Tibial nerve (tissue), 4 donors: ENCODE data around the gene SLCO4C1. TPM values are rescaled to one million over a fixed set of nuclear protein-coding genes. Genes with fewer than 3 reads are reported as not detected.

ENCODE experiments used
- DNase-seq, 2 donors: peaks; one replicate each; pipeline ENCODE4 v3.0.0-alpha.2; 2019; ENCODE audit warnings: low spot score in 2 of 2
- H3K27ac ChIP-seq, 4 donors: fragments of 200-600 bp; sonication (generic) in 3 of 4; one replicate each; pipeline ENCODE4 v1.5.1; 2017 to 2019; ENCODE audit warnings: mild to moderate bottlenecking in 1 of 4
- H3K27me3 ChIP-seq, 2 donors: fragments of 200-600 bp; sonication (generic) in 1 of 2; one replicate each; pipeline versions ENCODE4 v1.5.1 to v1.6.0; 2017 to 2019
- H3K36me3 ChIP-seq, 3 donors: fragments of 200-600 bp; sonication (generic); one replicate each; pipeline ENCODE4 v1.5.1; 2018 to 2019
- H3K4me1 ChIP-seq, 4 donors: fragments of 200-600 bp; sonication (generic) in 3 of 4; one replicate each; pipeline ENCODE4 v1.5.1; 2017 to 2019
- H3K4me3 ChIP-seq, 4 donors: fragments of 200-600 bp; sonication (generic) in 3 of 4; one replicate each; pipeline ENCODE4 v1.5.1; 2017 to 2019; ENCODE audit warnings: mild to moderate bottlenecking in 1 of 4, moderate library complexity in 1 of 4
- H3K9me3 ChIP-seq, 4 donors: fragments of 200-600 bp; sonication (generic) in 3 of 4; one replicate each; pipeline ENCODE4 v1.5.1; 2017 to 2019
- CTCF ChIP-seq, 5 experiments: fragments of 200-600 bp in 3 of 5; fragments of 450-650 bp in 2 of 5; sonication (generic) in 3 of 5; IDR thresholded peaks; one replicate each; pipeline ENCODE4 v1.5.1; 2016 to 2019; ENCODE audit warnings: antibody characterized with exemption in 5 of 5, mild to moderate bottlenecking in 3 of 5, moderate library complexity in 2 of 5
- EP300 ChIP-seq, 2 donors: sonication (generic); formaldehyde crosslinking; IDR thresholded peaks; one replicate each; pipeline ENCODE4 v1.6.1; 2017; ENCODE audit warnings: antibody characterized with exemption in 2 of 2, mild to moderate bottlenecking in 1 of 2
- POLR2A ChIP-seq, 2 donors: fragments of 450-650 bp; IDR thresholded peaks; one replicate each; pipeline ENCODE4 v1.6.1; 2017; ENCODE audit warnings: antibody characterized with exemption in 2 of 2, mild to moderate bottlenecking in 2 of 2, moderate library complexity in 2 of 2
- WGBS, 2 donors: methylation state at CpG; one replicate each; pipeline ENCODE4 v1.1.5; 2018; 5-methylcytosine and 5-hydroxymethylcytosine counted together
- total RNA-seq, 4 donors: library from RNA; depleted of rRNA; stranded (reverse); fragments of >200 nt; gene quantifications; one replicate each; pipeline ENCODE4 v1.1.0, GENCODE V29; 2016

The SLCO4C1 gene
- total RNA-seq, 4 donors from 2014 or later, result not detected

- no peaks in the 10 kb centered on the region for H3K27me3 ChIP-seq
- no peak for DNase-seq
- 54 to 62% methylated on average over 3 of the region's 3 CpGs for WGBS, 2 donors
- H3K4me3 ChIP-seq, result no peak overlapping the region
- TF ChIP-seq CTCF (IDR thresholded peaks at IDR 0.05) (no peak), POLR2A (IDR thresholded peaks at IDR 0.05) (no peak), EP300 (IDR thresholded peaks at IDR 0.05) (no peak)
- H3K27ac ChIP-seq, result no peak overlapping the region
- no peaks in the 10 kb centered on the region for H3K4me1 ChIP-seq
- H3K36me3 ChIP-seq, result no peaks in the 10 kb centered on the region
- H3K9me3 ChIP-seq, result peaks cover 0 to 13% (median 0%) of the 10 kb centered on the region in 4 donors
These were observed 24.3 kb downstream of the SLCO4C1 start for GRCh38 chr5:102271759-102272158.

GRCh38 chr5:102270036-102270435, 26.0 kb downstream of the SLCO4C1 start:
- no peak for DNase-seq

DNA sequence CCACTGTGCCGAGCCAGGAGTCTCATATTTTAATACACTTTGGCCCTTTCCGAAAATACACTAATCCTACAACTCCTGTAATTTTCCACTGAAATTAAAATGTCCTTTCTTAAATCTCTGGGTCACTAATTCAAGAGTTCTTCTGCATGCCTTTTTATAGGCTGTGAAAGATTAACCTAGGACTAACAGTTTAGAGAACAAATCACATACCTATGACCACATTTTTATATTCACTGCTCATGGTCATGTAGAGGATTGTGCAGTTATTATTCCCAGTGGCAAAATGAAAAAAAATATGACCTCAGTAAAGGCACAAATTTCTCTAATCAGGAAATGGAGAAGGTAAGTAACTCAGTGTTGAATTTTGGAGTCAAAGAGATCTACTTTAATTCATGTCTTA, 33.4 kb downstream of the SLCO4C1 start:
- no peaks in the 10 kb centered on the region for H3K36me3 ChIP-seq
- WGBS, 2 donors, result 82 to 89% methylated on average over 2 of the region's 2 CpGs
- no peak for DNase-seq
- no peaks in the 10 kb centered on the region for H3K4me1 ChIP-seq
- H3K27ac ChIP-seq, result no peak overlapping the region
- no peaks in the 10 kb centered on the region for H3K27me3 ChIP-seq
- TF ChIP-seq CTCF (IDR thresholded peaks at IDR 0.05) (no peak), POLR2A (IDR thresholded peaks at IDR 0.05) (no peak), EP300 (IDR thresholded peaks at IDR 0.05) (no peak)
- no peak overlapping the region for H3K4me3 ChIP-seq
- H3K9me3 ChIP-seq, result no peaks in the 10 kb centered on the region

More at GRCh38 chr5:102270036-102270435, 26.0 kb downstream of the SLCO4C1 start:
- H3K4me3 ChIP-seq, result no peak overlapping the region
- no peaks in the 10 kb centered on the region for H3K36me3 ChIP-seq
- peaks cover 0 to 13% (median 0%) of the 10 kb centered on the region in 4 donors for H3K9me3 ChIP-seq
- H3K4me1 ChIP-seq, result no peaks in the 10 kb centered on the region
- H3K27me3 ChIP-seq, result no peaks in the 10 kb centered on the region
- TF ChIP-seq CTCF (IDR thresholded peaks at IDR 0.05) (no peak), EP300 (IDR thresholded peaks at IDR 0.05) (no peak), POLR2A (IDR thresholded peaks at IDR 0.05) (no peak)
- H3K27ac ChIP-seq, result no peak overlapping the region

GRCh38 chr5:102249381-102249780, 46.7 kb downstream of the SLCO4C1 start:
- Histone ChIP-seq H3K4me1 (no peaks in the 10 kb centered on the region), H3K36me3 (no peaks in the 10 kb centered on the region), H3K9me3 (no peaks in the 10 kb centered on the region), H3K4me3 (no peak overlapping the region), H3K27me3 (no peaks in the 10 kb centered on the region), H3K27ac (no peak overlapping the region)
- no peak for DNase-seq
- WGBS, 2 donors, result 70 to 80% methylated on average over 3 of the region's 3 CpGs
- TF ChIP-seq EP300 (IDR thresholded peaks at IDR 0.05) (no peak), POLR2A (IDR thresholded peaks at IDR 0.05) (no peak), CTCF (IDR thresholded peaks at IDR 0.05) (no peak)

DNA sequence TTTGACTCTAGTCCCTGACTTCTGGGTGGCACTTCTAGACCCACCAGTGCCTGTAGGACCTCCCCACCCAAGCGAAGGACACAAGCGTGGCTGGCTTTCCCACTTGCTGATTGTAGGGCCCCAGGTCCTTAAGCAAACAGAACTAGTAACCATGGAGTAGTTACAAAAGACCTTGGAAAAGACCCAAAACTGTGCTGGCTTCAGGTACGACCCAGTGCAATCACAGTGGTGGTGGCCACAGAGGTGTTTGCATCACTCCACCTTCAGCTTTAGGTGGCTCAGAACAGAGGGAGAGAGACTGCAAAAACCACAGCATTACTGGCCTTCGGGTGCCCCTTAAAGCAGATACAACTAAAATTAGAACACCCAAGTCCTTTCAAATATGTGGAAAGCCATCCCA, 52.9 kb downstream of the SLCO4C1 start:
- TF ChIP-seq CTCF (IDR thresholded peaks at IDR 0.05) (no peak), EP300 (IDR thresholded peaks at IDR 0.05) (no peak), POLR2A (IDR thresholded peaks at IDR 0.05) (no peak)
- H3K9me3 ChIP-seq, result peaks cover 0 to 6% (median 0%) of the 10 kb centered on the region in 4 donors
- WGBS, 2 donors, result 94 to 95% methylated on average over 4 of the region's 4 CpGs
- no peaks in the 10 kb centered on the region for H3K4me1 ChIP-seq
- H3K27ac ChIP-seq, result no peak overlapping the region
- no peak overlapping the region for H3K4me3 ChIP-seq
- no peak for DNase-seq
- H3K27me3 ChIP-seq, result no peaks in the 10 kb centered on the region
- H3K36me3 ChIP-seq, result no peaks in the 10 kb centered on the region
